GM20000 (cell line): Measurements from ENCODE around the gene COX5A.

Source experiments
- DNase-seq: peaks from one replicate; pipeline ENCODE4 v3.0.0; 2012; ENCODE audit warnings: low spot score
- CTCF ChIP-seq: IDR thresholded peaks from 2 replicates; pipeline ENCODE4 v1.5.1; 2012; ENCODE audit warnings: mild to moderate bottlenecking, control low read depth; ENCODE audit errors: extremely low read depth, missing control alignments

COX5A gene

GRCh38 chr15:74884428-74885223 is 53.2 kb downstream of the COX5A start:
- TF ChIP-seq CTCF: no peak
- no peak for DNase-seq

GRCh38 chr15:74882528-74882927 is 55.3 kb downstream of the COX5A start:
- no peak for DNase-seq
- no peak for TF ChIP-seq CTCF

GRCh38 chr15:74878273-74878672 is 59.6 kb downstream of the COX5A start:
- no peak for TF ChIP-seq CTCF
- DNase-seq: no peak

- DNase-seq: no peak
- TF ChIP-seq CTCF: no peak
These were observed 64.0 kb downstream of the COX5A start for GRCh38 chr15:74873756-74874424.

- peak; percentile 98 for DNase-seq
- TF ChIP-seq CTCF: no peak
These were observed 64.7 kb downstream of the COX5A start, which contains the start of gene SCAMP2 for GRCh38 chr15:74873036-74873755. Gene SCAMP2 (minus strand): TSS chr15:74873365. CDS start chr15:74873255, 110 bp downstream.

GRCh38 chr15:74872702-74873035 is 65.2 kb downstream of the COX5A start:
- DNase-seq: no peak
- TF ChIP-seq CTCF: no peak

GRCh38 chr15:74870436-74871215 is 67.2 kb downstream of the COX5A start:
- no peak for DNase-seq
- no peak for TF ChIP-seq CTCF
